HCT116 (cell line): ENCODE measurements around the gene GGACT. TPM values are rescaled to one million over a fixed set of nuclear protein-coding genes. Genes with fewer than 3 reads are reported as not detected.

Source experiments
- ATAC-seq: fragments of 200-7000 bp; cut with Tn5 transposase; 2 replicates; pipeline ENCODE4 v1.9.1; 2020; ENCODE audit warnings: mild to moderate bottlenecking, moderate library complexity
- BruUV-seq: library from RNA; stranded (reverse); fragments of 400-500 nt; replicated peaks from 2 replicates; lab custom pipeline; 2021; lab: Mats Ljungman, UMichigan
- CTCF ChIA-PET: fragments of 300-600 bp; sonication (Branson Sonifier 250); formaldehyde crosslinking; loops from one replicate; lab custom pipeline; 2021; ENCODE audit warnings: antibody characterized with exemption; lab: Charles Lee
- POLR2A ChIA-PET: fragments of 300-600, 350-600 bp; sonication (Branson Sonifier 250); formaldehyde crosslinking; loops from one replicate; lab custom pipeline; 2021; ENCODE audit warnings: antibody characterized with exemption; lab: Charles Lee
- RAD21 ChIA-PET, 2 experiments: fragments of 300-600 bp; sonication (Branson Sonifier 250); formaldehyde crosslinking; loops; one replicate each; lab custom pipeline; 2023; ENCODE audit warnings: low total read pairs in 2 of 2; ENCODE audit not compliant: uncharacterized antibody in 2 of 2, unreplicated experiment in 2 of 2, low non-redundant PET in 1 of 2; lab: Charles Lee
- DNase-seq: peaks from one replicate; pipeline ENCODE4 v3.0.0-alpha.2; 2010; ENCODE audit warnings: low read depth, low spot score
- H2AFZ ChIP-seq: fragments of 200-600 bp; shearing (Covaris generic), sonication (generic); 2 replicates; pipeline ENCODE4 v1.6.1; 2017; ENCODE audit warnings: low read depth, mixed run types, mixed read lengths, antibody characterized with exemption, low read length; ENCODE audit not compliant: poor library complexity, severe bottlenecking
- H3K27ac ChIP-seq: 2 replicates; pipeline ENCODE4 v1.5.1; 2012; ENCODE audit warnings: low read depth, low read length
- H3K27me3 ChIP-seq: fragments of 200-600 bp; sonication (generic); 2 replicates; pipeline ENCODE4 v1.6.1; 2016; ENCODE audit warnings: mixed run types, low read length, mixed read lengths; ENCODE audit not compliant: insufficient read depth
- H3K36me3 ChIP-seq, 2 experiments: fragments of 200-500 bp in 1 of 2; fragments of 200-600 bp in 1 of 2; sonication (Bioruptor generic) in 1 of 2; sonication (generic) in 1 of 2; 2 replicates each; pipeline versions ENCODE4 v1.5.1 to v1.6.1; 2014 to 2016; ENCODE audit warnings: low read length in 2 of 2, inconsistent platforms in 1 of 2, mixed read lengths in 1 of 2, mixed run types in 1 of 2; ENCODE audit not compliant: insufficient read depth in 2 of 2, control insufficient read depth in 1 of 2
- H3K4me1 ChIP-seq, 2 experiments: fragments of 200-600 bp in 1 of 2; sonication (generic) in 1 of 2; 2 replicates each; pipeline versions ENCODE4 v1.5.1 to v1.6.1; 2012 to 2017; ENCODE audit warnings: low read length in 2 of 2, inconsistent platforms in 1 of 2, mild to moderate bottlenecking in 1 of 2, mixed read lengths in 1 of 2, mixed run types in 1 of 2, moderate library complexity in 1 of 2; ENCODE audit not compliant: insufficient read depth in 2 of 2, control insufficient read depth in 1 of 2
- H3K4me2 ChIP-seq: fragments of 200-600 bp; sonication (generic); 2 replicates; pipeline ENCODE4 v1.6.1; 2017; ENCODE audit warnings: mixed run types, low read length, mixed read lengths
- H3K4me3 ChIP-seq, 2 experiments: fragments of 200-600 bp in 1 of 2; sonication (generic) in 1 of 2; replicated peaks in 1 of 2; 2 replicates each; pipeline ENCODE4 v1.5.1; 2011 to 2016; ENCODE audit warnings: low read length in 2 of 2, control low read depth in 1 of 2, low read depth in 1 of 2, mild to moderate bottlenecking in 1 of 2, mixed read lengths in 1 of 2, mixed run types in 1 of 2
- H3K79me2 ChIP-seq: fragments of 200-600 bp; sonication (generic); 2 replicates; pipeline ENCODE4 v1.6.1; 2017; ENCODE audit warnings: mild to moderate bottlenecking, mixed run types, low read length, moderate library complexity, mixed read lengths; ENCODE audit not compliant: insufficient read depth
- H3K9ac ChIP-seq: fragments of 200-600 bp; sonication (generic); 2 replicates; pipeline ENCODE4 v1.6.1; 2016; ENCODE audit warnings: low read length, mixed read lengths
- H3K9me2 ChIP-seq: fragments of 200-600 bp; sonication (generic), shearing (Covaris generic); 2 replicates; pipeline ENCODE4 v1.6.1; 2017; ENCODE audit warnings: mixed run types, mild to moderate bottlenecking, moderate library complexity; ENCODE audit not compliant: insufficient read depth
- H3K9me3 ChIP-seq, 2 experiments: fragments of 200-500 bp in 1 of 2; fragments of 200-600 bp in 1 of 2; sonication (Bioruptor generic) in 1 of 2; sonication (generic) in 1 of 2; 2 replicates each; pipeline ENCODE4 v1.6.1; 2014 to 2017; ENCODE audit warnings: low read length in 2 of 2, mixed read lengths in 2 of 2, inconsistent platforms in 1 of 2, low read depth in 1 of 2, mild to moderate bottlenecking in 1 of 2, mixed run types in 1 of 2, moderate library complexity in 1 of 2; ENCODE audit not compliant: control insufficient read depth in 1 of 2, insufficient read depth in 1 of 2
- H4K20me1 ChIP-seq: fragments of 200-600 bp; sonication (generic), shearing (Covaris generic); 2 replicates; pipeline ENCODE4 v1.6.1; 2017; ENCODE audit warnings: mixed run types, mild to moderate bottlenecking, moderate library complexity; ENCODE audit not compliant: insufficient read depth
- CBX3 ChIP-seq: IDR thresholded peaks from 2 replicates; pipeline ENCODE4 v1.6.1; 2012; ENCODE audit warnings: low read depth
- CEBPB ChIP-seq: IDR thresholded peaks from 2 replicates; pipeline ENCODE4 v1.6.1; 2012; ENCODE audit warnings: low read depth
- EZH2 ChIP-seq: fragments of 200-600 bp; sonication (generic); IDR thresholded peaks from 2 replicates; pipeline ENCODE4 v1.6.1; 2017; ENCODE audit warnings: antibody characterized with exemption, mixed run types
- EZH2phosphoT487 ChIP-seq: fragments of 200-600 bp; IDR thresholded peaks from 2 replicates; pipeline ENCODE4 v1.6.1; 2018; ENCODE audit warnings: antibody characterized with exemption, borderline replicate concordance
- JUND ChIP-seq: IDR thresholded peaks from 2 replicates; pipeline ENCODE4 v1.6.1; 2012
- POLR2A ChIP-seq: IDR thresholded peaks from 2 replicates; pipeline ENCODE4 v1.7.0; 2011; ENCODE audit warnings: borderline replicate concordance; ENCODE audit not compliant: insufficient read depth, insufficient read length; ENCODE audit errors: extremely low read depth
- POLR2AphosphoS5 ChIP-seq: IDR thresholded peaks from 2 replicates; pipeline ENCODE4 v1.6.1; 2011; ENCODE audit warnings: mild to moderate bottlenecking, low read depth, low read length, moderate library complexity
- RAD21 ChIP-seq: IDR thresholded peaks from 2 replicates; pipeline ENCODE4 v1.6.1; 2012; ENCODE audit warnings: low read depth, mild to moderate bottlenecking
- SIN3A ChIP-seq: IDR thresholded peaks from 2 replicates; pipeline ENCODE4 v1.6.1; 2012; ENCODE audit warnings: low read depth
- SP1 ChIP-seq: IDR thresholded peaks from 2 replicates; pipeline ENCODE4 v1.6.1; 2012; ENCODE audit warnings: low read depth
- SRF ChIP-seq: IDR thresholded peaks from 2 replicates; pipeline ENCODE4 v1.6.1; 2012; ENCODE audit warnings: low read depth
- TCF7L2 ChIP-seq: IDR thresholded peaks from 2 replicates; pipeline ENCODE4 v1.7.0; 2011; ENCODE audit warnings: borderline replicate concordance, inconsistent platforms; ENCODE audit not compliant: insufficient read depth, insufficient read length; ENCODE audit errors: extremely low read depth
- ZNF274 ChIP-seq: fragments of 200-500 bp; sonication (Bioruptor generic); IDR thresholded peaks from 2 replicates; pipeline ENCODE4 v1.6.1; 2014; ENCODE audit warnings: mild to moderate bottlenecking, low read depth, low read length, inconsistent platforms
- intact Hi-C: fragments of 100-400 bp; cut with micrococcal nuclease; formaldehyde crosslinking; loops from 2 replicates; pipeline ENCODE4 v1.10.0; 2022
- total RNA-seq: library from RNA; stranded (reverse); gene quantifications from one replicate; pipeline ENCODE4 v1.2.1, GENCODE V29; 2021; ENCODE audit not compliant: unreplicated experiment
- TF ChIP-seq, protein P1 (sequence below): IDR thresholded peaks from 2 replicates; pipeline ENCODE4 v1.6.1; 2012
- TF ChIP-seq, protein P2 (sequence below), 3 experiments: fragments of 200-600 bp in 1 of 3; sonication (generic) in 1 of 3; IDR thresholded peaks in 2 of 3; conservative IDR thresholded peaks in 1 of 3; 2 replicates each; pipeline ENCODE4 v1.5.1; 2012 to 2017; ENCODE audit warnings: low read depth in 2 of 3, low read length in 2 of 3, antibody characterized with exemption in 1 of 3, borderline replicate concordance in 1 of 3, control low read depth in 1 of 3, mild to moderate bottlenecking in 1 of 3, mixed read lengths in 1 of 3, mixed run types in 1 of 3, moderate library complexity in 1 of 3; ENCODE audit not compliant: insufficient read depth in 1 of 3
- TF ChIP-seq, protein P3 (sequence below): IDR thresholded peaks from 2 replicates; pipeline ENCODE4 v1.6.1; 2012
- TF ChIP-seq, protein P4 (sequence below): IDR thresholded peaks from 2 replicates; pipeline ENCODE4 v1.6.1; 2012; ENCODE audit warnings: low read depth
- TF ChIP-seq, protein P5 (sequence below): IDR thresholded peaks from 2 replicates; pipeline ENCODE4 v1.6.1; 2011; ENCODE audit warnings: mild to moderate bottlenecking, low read length, moderate library complexity; ENCODE audit not compliant: insufficient replicate concordance; ENCODE audit errors: extremely low read depth

GGACT gene
- total RNA-seq, 1 experiment from 2014 or later = 5.0 TPM

DNA sequence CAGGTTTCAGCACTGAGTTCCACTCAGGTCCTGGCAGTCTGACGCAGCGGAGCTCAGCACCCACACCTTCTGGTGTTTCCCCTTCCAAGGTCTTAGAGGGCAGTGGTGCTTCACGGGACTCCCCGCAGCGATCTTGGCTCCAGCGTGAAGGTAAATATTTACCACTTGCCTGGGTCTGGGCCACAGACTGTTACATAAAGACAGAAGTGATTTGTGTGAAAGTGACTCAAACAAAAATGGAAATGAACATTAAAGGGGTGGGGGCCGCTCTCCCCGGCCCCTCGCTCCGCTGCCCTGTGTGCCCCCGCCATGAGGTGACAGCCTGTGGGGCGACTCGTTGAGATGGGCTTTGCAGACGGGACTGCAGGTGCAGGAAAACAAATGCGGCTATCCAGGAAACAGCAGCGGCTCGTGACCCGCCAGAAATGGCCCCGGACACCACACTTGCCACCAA, 55.0 kb downstream of the GGACT start:
- Histone ChIP-seq H2AFZ (no peak overlapping the region), H3K27me3 (no peaks in the 10 kb centered on the region), H3K4me2 (no peak overlapping the region), H3K4me3 (no peak overlapping the region), H3K9me3 (no peaks in the 10 kb centered on the region), H3K27ac (no peak overlapping the region), H3K9ac (no peak overlapping the region), H3K9me2 (no peaks in the 10 kb centered on the region), H3K79me2 (no peaks in the 10 kb centered on the region), H3K4me1 (no peaks in the 10 kb centered on the region), H3K36me3 (no peaks in the 10 kb centered on the region), H4K20me1 (no peaks in the 10 kb centered on the region)
- POLR2A ChIA-PET = no interaction called here
- RAD21 ChIA-PET = no interaction called here
- TF ChIP-seq EZH2phosphoT487 (no peak), RAD21 (no peak), CEBPB (no peak), POLR2AphosphoS5 (no peak), ZNF274 (no peak), JUND (no peak), EZH2 (no peak), CBX3 (no peak), TCF7L2 (no peak), POLR2A (no peak), SP1 (no peak), SRF (no peak), SIN3A (no peak)
- TF ChIP-seq, protein P1, sequence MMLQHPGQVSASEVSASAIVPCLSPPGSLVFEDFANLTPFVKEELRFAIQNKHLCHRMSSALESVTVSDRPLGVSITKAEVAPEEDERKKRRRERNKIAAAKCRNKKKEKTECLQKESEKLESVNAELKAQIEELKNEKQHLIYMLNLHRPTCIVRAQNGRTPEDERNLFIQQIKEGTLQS = no peak
- TF ChIP-seq, protein P2, sequence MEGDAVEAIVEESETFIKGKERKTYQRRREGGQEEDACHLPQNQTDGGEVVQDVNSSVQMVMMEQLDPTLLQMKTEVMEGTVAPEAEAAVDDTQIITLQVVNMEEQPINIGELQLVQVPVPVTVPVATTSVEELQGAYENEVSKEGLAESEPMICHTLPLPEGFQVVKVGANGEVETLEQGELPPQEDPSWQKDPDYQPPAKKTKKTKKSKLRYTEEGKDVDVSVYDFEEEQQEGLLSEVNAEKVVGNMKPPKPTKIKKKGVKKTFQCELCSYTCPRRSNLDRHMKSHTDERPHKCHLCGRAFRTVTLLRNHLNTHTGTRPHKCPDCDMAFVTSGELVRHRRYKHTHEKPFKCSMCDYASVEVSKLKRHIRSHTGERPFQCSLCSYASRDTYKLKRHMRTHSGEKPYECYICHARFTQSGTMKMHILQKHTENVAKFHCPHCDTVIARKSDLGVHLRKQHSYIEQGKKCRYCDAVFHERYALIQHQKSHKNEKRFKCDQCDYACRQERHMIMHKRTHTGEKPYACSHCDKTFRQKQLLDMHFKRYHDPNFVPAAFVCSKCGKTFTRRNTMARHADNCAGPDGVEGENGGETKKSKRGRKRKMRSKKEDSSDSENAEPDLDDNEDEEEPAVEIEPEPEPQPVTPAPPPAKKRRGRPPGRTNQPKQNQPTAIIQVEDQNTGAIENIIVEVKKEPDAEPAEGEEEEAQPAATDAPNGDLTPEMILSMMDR (IDR thresholded peaks at IDR 0.05 in 2 of 3, conservative IDR thresholded peaks at IDR 0.05 in 1 of 3; ENCODE audit: borderline replicate concordance in 1 of 3, insufficient read depth in 1 of 3, low read depth in 2 of 3, low read length in 2 of 3) = no peak
- TF ChIP-seq, protein P3, sequence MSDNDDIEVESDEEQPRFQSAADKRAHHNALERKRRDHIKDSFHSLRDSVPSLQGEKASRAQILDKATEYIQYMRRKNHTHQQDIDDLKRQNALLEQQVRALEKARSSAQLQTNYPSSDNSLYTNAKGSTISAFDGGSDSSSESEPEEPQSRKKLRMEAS = no peak
- TF ChIP-seq, protein P4, sequence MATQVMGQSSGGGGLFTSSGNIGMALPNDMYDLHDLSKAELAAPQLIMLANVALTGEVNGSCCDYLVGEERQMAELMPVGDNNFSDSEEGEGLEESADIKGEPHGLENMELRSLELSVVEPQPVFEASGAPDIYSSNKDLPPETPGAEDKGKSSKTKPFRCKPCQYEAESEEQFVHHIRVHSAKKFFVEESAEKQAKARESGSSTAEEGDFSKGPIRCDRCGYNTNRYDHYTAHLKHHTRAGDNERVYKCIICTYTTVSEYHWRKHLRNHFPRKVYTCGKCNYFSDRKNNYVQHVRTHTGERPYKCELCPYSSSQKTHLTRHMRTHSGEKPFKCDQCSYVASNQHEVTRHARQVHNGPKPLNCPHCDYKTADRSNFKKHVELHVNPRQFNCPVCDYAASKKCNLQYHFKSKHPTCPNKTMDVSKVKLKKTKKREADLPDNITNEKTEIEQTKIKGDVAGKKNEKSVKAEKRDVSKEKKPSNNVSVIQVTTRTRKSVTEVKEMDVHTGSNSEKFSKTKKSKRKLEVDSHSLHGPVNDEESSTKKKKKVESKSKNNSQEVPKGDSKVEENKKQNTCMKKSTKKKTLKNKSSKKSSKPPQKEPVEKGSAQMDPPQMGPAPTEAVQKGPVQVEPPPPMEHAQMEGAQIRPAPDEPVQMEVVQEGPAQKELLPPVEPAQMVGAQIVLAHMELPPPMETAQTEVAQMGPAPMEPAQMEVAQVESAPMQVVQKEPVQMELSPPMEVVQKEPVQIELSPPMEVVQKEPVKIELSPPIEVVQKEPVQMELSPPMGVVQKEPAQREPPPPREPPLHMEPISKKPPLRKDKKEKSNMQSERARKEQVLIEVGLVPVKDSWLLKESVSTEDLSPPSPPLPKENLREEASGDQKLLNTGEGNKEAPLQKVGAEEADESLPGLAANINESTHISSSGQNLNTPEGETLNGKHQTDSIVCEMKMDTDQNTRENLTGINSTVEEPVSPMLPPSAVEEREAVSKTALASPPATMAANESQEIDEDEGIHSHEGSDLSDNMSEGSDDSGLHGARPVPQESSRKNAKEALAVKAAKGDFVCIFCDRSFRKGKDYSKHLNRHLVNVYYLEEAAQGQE = no peak
- TF ChIP-seq, protein P5, sequence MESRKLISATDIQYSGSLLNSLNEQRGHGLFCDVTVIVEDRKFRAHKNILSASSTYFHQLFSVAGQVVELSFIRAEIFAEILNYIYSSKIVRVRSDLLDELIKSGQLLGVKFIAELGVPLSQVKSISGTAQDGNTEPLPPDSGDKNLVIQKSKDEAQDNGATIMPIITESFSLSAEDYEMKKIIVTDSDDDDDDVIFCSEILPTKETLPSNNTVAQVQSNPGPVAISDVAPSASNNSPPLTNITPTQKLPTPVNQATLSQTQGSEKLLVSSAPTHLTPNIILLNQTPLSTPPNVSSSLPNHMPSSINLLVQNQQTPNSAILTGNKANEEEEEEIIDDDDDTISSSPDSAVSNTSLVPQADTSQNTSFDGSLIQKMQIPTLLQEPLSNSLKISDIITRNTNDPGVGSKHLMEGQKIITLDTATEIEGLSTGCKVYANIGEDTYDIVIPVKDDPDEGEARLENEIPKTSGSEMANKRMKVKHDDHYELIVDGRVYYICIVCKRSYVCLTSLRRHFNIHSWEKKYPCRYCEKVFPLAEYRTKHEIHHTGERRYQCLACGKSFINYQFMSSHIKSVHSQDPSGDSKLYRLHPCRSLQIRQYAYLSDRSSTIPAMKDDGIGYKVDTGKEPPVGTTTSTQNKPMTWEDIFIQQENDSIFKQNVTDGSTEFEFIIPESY = no peak
- intact Hi-C loops = no loop called here
- no TSS peak for BruUV-seq
- CTCF ChIA-PET = no interaction called here
- no peak for DNase-seq
- no peak for ATAC-seq
